Neutrophil (primary cell): ENCODE data around the gene STRN3.

Experiments
- H3K27ac ChIP-seq: fragments of 200-600 bp; sonication (generic); 2 replicates; pipeline ENCODE4 v1.5.1; 2016; ENCODE audit warnings: mild to moderate bottlenecking, moderate library complexity
- H3K27me3 ChIP-seq: fragments of 200-600 bp; sonication (generic); 2 replicates; pipeline ENCODE4 v1.6.0; 2016; ENCODE audit warnings: mild to moderate bottlenecking
- H3K36me3 ChIP-seq: fragments of 200-600 bp; sonication (generic); 2 replicates; pipeline ENCODE4 v1.5.1; 2017
- H3K4me1 ChIP-seq, 2 experiments: fragments of 200-600 bp in 1 of 2; sonication (generic) in 1 of 2; 1 replicate in 1 of 2; 2 replicates in 1 of 2; pipeline versions ENCODE4 v1.5.1 to v1.6.1; 2013 to 2016; ENCODE audit warnings: low read depth in 1 of 2, low read length in 1 of 2, mild to moderate bottlenecking in 1 of 2, moderate library complexity in 1 of 2; ENCODE audit not compliant: control insufficient read depth in 1 of 2, insufficient read depth in 1 of 2
- H3K4me3 ChIP-seq, 2 experiments: fragments of 200-600 bp in 1 of 2; sonication (generic) in 1 of 2; 1 replicate in 1 of 2; 2 replicates in 1 of 2; pipeline ENCODE4 v1.5.1; 2013 to 2016; ENCODE audit warnings: low read depth in 1 of 2, low read length in 1 of 2, mild to moderate bottlenecking in 1 of 2, moderate library complexity in 1 of 2
- H3K9me3 ChIP-seq: fragments of 200-600 bp; sonication (generic); 2 replicates; pipeline ENCODE4 v1.5.1; 2016
- CTCF ChIP-seq: fragments of 200-600 bp; sonication (generic); IDR thresholded peaks from 2 replicates; pipeline ENCODE4 v1.5.1; 2016; ENCODE audit warnings: antibody characterized with exemption

STRN3 gene

GRCh38 chr14:30894923-30895515, 131.2 kb downstream of the STRN3 start:
- Histone ChIP-seq H3K4me3 (no peak overlapping the region), H3K9me3 (no peaks in the 10 kb centered on the region), H3K27me3 (no peaks in the 10 kb centered on the region), H3K27ac (no peak overlapping the region), H3K4me1 (no peaks in the 10 kb centered on the region), H3K36me3 (peaks cover 29% of the 10 kb centered on the region)
- TF ChIP-seq CTCF: no peak

DNA sequence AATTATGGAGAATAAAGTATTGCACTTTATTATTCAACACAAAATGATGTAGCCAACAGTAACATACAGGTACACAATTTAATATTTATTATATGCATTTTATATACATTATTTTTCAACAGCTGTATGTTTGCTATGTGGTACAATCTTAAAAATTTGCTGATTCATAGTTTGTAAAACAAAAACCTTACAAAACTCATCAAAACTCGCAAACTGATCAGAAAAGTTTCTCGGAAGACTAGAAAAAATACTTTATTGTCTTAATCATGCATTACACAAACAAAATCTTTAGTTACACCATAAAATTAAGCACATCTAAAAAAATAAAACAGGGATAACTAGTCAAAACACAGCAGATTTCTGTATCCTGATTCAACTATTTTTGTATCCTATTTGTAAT, 132.4 kb downstream of the STRN3 start:
- TF ChIP-seq CTCF: no peak
- Histone ChIP-seq H3K27ac (no peak overlapping the region), H3K9me3 (no peaks in the 10 kb centered on the region), H3K4me1 (no peaks in the 10 kb centered on the region), H3K27me3 (no peaks in the 10 kb centered on the region), H3K36me3 (peaks cover 29% of the 10 kb centered on the region), H3K4me3 (no peak overlapping the region)

DNA sequence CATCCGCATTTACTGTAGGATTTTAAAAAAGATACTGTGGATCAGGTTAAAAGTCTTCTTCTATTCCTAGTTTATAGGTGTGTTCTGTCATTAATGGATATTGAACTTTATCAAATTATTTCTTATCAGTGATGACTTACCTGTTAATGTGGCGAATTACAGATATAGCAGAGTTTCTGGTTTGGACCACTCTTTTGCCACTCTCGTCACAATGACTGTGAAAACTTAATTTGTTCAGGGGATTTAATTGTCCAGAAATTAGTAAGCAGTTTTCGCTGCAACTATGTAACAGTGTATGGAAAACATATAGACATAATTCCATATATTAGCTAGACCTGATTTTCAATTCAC, 137.0 kb downstream of the STRN3 start:
- TF ChIP-seq CTCF: no peak
- no peak overlapping the region for H3K4me3 ChIP-seq
- no peaks in the 10 kb centered on the region for H3K9me3 ChIP-seq
- no peak overlapping the region for H3K27ac ChIP-seq
- H3K27me3 ChIP-seq: no peaks in the 10 kb centered on the region
- peaks cover 11% of the 10 kb centered on the region for H3K36me3 ChIP-seq
- no peaks in the 10 kb centered on the region for H3K4me1 ChIP-seq

- no peak for TF ChIP-seq CTCF
- H3K27me3 ChIP-seq: no peaks in the 10 kb centered on the region
- H3K27ac ChIP-seq: no peak overlapping the region
- no peaks in the 10 kb centered on the region for H3K4me1 ChIP-seq
- H3K9me3 ChIP-seq: no peaks in the 10 kb centered on the region
- peaks cover 6% of the 10 kb centered on the region for H3K36me3 ChIP-seq
- no peak overlapping the region for H3K4me3 ChIP-seq
Observed at GRCh38 chr14:30888480-30889243, 137.5 kb downstream of the STRN3 start.

DNA sequence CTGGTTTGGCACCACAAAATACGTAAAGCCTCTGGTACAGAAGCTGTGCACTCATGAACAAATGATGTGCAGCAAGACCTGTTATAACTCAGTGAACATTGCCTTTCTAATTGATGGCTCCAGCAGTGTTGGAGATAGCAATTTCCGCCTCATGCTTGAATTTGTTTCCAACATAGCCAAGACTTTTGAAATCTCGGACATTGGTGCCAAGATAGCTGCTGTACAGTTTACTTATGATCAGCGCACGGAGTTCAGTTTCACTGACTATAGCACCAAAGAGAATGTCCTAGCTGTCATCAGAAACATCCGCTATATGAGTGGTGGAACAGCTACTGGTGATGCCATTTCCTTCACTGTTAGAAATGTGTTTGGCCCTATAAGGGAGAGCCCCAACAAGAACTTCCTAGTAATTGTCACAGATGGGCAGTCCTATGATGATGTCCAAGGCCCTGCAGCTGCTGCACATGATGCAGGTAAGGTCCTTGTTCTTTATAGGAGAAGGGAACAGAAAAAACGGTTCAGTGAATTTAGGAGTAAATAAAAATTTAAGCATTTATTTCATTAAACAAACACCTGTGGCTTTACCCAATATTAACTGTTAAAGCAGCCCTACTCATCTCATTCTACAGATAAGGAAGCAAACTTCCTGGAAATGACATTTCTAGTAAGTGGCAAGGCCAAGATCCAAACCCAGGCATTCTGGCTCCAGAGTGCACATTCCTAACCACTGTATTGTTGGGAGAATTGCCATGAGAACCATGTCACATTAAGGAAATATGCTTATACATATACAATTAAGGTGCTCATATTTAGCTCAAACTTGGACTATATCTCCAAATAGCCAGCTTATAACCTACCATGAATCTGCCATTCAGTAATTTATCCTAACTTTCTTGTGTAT, 140.1 kb downstream of the STRN3 start:
- H3K9me3 ChIP-seq: no peaks in the 10 kb centered on the region
- no peak for TF ChIP-seq CTCF
- no peaks in the 10 kb centered on the region for H3K27me3 ChIP-seq
- no peaks in the 10 kb centered on the region for H3K36me3 ChIP-seq
- H3K4me3 ChIP-seq: no peak overlapping the region
- no peak overlapping the region for H3K27ac ChIP-seq
- H3K4me1 ChIP-seq: no peaks in the 10 kb centered on the region
